GM19395 (cell line): Measurements from ENCODE around the gene CCL4L2.
"Not testable (repeated sequence)": the region's sequence is repeated elsewhere in the genome, so short reads cannot be mapped to it uniquely, and the experiment has no call there.

Experiments
- ATAC-seq: cut with Tn5 transposase; IDR thresholded peaks from one replicate; pipeline ENCODE4 v1.9.1; 2021; ENCODE audit warnings: mild to moderate bottlenecking, moderate library complexity; ENCODE audit not compliant: unreplicated experiment

The CCL4L2 gene

DNA sequence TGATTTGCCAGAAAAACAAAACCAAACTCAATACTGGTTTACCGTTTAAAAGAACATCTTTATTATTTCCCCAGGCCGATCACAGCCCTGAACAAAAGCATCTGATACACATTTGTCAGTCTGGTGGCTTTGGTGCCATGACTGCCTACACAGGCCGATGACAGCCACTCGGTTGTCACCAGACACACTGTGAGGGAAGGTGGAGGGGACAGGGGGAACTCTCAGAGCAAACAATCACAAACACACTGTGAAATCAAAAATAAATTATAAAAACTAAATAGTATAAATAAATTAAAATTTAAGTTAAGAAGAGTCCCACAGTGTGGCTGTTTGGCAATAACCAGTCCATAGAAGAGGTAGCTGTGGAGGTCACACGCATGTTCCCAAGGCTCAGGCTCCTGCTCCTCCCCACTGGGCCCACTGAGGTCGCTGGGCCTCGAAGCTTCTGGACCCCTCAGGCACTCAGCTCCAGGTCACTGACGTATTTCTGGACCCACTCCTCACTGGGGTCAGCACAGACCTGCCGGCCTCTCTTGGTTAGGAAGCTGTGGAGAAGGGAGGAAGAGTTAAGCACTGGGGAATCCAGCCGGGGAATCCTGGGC, 15.9 kb upstream of the CCL4L2 start:
- ATAC-seq, result not testable (repeated sequence)

DNA sequence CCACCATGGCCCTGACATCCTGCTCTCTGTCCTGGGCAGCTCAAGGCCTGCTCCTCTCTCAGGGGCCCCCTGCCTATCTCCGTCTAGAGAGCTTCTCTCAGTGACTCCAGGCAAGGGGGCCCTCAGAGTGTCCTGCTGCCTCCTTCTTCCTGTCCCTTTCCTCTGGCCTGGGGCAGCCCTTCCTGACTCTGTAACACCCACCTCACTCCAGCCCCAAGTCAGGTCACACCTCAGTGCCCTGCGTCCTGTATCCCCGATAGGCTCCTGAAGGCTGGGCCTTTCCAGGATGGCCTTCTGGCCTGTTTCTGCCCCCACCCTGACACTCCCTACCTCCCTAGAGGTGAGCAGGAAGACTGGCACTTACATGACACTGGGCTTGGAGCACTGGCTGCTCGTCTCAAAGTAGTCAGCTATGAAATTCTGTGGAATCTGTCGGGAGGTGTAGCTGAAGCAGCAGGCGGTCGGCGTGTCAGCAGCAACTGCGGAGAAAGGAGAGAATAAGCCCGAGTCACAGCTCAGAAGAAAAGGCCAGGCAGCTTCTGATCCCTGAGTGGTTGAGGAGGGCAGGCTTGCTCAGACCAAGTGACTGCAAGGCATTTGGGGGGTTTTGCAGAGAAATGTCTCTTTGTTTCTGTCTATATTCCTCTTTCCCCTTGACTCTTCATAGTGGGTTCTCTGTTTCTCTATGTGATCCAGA, 15.3 kb upstream of the CCL4L2 start:
- ATAC-seq, result no peak

DNA sequence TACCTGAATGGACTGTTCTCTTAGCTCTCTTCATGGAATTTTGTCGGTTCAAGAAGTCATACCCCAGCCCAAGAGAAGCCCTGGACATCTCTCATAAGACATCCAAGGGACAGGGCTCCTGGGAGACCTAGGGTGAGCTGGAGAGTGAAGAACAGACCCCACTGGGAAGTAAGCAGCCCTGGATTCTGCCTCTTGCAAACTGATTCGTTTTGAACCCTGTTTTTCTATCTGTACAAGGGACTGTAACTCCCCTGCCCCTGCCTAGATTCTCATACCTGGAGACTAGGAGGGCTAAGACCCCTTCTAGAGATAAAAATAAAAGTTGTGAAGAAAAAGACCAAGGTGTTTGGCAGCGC, 14.8 kb upstream of the CCL4L2 start:
- ATAC-seq, result no peak

DNA sequence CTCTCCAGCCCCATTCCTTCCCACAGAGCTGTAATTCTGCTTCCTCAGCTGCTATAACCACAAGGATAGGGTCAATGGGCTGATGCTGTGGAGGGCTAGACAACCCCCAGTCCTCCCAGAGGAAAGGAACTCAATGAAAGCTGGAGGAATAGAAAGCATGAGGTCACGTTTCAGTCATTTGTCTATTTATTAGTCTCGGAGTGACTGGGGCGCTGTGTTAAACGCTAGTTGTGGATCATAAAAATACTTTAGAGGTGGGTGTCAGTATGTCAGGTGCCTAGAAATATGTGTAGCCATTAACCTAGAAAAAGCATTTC, 13.5 kb upstream of the CCL4L2 start:
- peak; percentile 27 for ATAC-seq

DNA sequence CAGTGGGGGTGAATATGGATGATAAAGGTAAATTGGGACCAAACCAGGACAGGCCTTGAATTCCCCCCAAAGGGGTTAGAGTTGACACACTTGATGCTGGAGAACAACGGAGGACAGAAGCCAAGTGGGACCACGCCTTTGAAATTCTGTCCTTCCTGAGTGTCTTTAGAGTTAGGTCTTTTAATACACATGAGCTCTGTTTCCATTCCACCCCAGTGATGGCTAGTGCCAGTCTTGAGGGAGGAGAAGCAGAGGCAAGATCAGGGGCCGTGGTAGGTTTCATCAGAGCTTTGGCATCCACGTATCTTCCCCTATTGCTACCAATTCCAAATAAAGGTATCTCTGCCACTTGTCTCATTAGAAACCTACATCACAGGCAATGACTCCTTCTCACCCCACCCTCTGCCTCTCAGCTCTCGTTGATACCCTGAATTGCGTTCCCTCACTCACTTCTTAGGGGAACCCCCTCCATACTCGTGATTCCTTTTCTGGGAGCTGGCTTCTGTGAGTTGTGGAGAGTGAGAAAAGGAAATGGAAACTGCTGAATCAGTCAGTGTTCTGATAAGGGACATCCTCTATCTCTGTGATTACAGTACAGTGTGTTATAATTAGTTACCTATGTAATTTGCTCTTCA, 11.9 kb upstream of the CCL4L2 start:
- ATAC-seq, result no peak

DNA sequence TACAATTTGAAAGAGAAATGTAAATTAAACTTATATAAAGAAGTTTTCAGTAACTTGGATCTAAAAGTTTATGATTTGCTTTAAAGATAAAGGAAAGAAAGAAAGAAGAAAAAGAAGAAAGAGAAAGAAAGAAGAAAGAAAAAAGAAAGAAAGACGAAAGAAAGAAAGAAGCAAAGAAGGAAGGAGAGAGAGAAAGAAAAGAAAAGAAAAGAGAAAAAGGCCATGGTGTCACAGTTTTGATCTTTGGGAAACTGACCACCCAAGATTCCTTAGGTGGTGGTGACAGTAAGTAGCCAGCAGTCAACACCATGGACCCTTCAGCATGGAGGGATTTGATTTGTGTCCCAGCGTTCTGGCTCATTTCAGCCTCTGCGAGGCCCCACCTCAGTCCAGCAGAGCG, 9.8 kb upstream of the CCL4L2 start:
- ATAC-seq, result not testable (repeated sequence)

DNA sequence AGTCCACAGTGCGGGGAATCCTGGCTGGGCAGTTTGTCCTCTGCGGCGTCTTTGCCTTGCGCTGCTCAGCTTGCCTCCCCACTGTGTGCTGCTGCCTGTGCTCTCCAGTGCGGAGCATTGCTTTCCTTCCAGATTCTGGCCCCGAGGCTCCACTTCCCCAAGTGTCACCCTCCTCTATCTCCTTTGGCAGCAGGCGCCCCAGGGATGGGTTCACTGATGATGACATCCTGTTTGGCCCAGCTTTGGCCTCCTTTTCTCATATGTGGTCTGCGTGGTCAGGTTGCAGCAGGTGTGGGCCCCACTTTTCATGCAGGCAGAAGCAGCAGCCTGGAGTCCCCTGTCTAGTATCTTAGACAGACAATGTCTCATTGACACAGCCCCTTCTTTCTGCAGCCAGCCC, 9.4 kb upstream of the CCL4L2 start:
- not testable (repeated sequence) for ATAC-seq

DNA sequence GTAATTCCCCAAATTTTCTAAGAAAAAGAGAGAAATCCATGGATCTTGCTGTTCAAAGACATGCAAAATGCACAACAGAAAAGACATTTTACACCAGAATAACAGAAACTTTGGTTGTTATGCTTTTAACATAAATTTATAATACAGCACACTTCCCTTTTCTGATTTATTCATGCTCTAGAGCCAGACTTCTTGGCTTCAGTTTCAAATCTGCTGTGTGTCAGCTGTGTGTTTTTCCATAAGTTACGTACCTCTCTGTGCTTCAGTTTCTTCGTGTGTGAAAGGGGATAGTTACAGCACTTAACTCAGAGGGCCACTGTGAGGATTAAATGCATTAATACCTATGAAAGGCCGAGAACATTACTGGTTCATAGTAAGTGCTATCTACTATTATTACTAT, 7.5 kb upstream of the CCL4L2 start:
- ATAC-seq, result no peak

DNA sequence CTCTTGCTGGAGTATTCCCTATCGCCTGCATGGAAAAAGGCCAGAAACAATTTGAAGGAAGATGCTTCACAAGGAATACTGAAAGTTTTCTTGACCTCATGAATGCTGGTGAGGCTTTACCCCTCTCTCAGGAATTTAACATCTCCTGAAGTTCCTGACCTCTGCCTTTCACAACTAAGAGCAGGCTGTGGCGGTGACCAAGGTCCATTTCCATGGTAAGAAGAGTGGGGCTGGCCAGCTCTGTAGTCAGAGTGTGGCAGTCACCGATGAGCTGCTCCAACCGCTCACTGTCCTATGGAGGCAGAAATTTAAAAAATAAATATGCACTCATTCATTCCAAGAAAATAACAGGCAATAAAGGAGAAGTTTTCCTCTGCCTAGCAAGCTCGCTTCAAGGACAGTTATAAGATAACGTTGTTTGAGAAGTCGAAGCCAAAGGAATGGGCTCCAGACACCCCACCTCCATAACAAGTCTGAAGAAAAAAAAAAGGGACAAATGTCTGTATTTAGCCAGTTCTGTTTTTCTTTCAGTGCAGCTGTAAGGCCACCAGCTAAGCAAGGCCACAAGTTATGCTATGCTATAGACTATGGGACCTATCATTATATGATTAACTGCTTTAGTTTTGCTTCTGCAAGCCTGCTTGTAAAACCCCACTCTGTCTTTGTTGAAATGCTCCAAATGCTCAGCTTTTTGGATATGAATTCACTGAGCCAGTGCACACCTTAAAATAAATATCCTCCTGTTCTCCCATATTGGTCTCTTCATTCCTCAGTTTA, 6.0 kb upstream of the CCL4L2 start:
- no peak for ATAC-seq

DNA sequence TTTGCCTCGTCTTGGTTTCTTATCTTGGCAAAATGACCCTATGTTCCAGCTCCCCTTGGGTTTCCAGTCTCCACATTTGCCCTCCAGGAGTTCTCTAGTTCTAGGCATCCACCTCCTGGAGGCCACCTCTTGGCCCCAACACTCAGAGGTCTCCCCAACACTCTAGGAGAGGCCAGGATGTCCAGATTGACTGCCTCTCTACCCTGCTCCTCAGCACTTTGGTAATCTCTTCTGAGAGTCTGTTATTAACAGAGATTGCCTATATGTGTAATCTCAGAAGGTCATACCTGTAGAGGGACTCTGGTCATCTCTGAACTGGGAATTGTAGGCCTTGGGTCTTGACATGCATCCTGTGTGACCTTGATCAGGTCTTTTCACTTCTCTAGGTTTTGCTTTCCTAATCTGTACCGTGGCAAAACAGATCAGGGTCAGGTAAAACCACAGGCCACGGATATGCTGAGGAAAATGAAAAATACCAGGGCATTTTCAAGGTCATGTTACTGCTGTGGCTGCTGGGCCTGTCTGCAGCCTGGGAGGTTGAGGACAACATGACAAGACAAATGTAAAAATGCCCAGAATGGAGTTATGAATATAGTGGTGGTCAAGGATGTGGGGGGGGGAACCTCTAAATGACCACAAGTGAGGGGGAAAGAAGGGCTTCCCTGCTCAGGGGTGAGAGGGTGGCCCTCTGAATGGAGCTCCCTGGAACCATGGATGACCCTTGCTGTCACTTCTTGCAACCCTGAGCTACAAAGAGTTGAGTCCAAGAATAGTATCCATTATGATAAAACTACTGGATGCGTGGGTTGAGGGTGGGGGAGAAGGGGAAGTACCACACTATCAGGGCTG, 5.0 kb upstream of the CCL4L2 start:
- no peak for ATAC-seq

DNA sequence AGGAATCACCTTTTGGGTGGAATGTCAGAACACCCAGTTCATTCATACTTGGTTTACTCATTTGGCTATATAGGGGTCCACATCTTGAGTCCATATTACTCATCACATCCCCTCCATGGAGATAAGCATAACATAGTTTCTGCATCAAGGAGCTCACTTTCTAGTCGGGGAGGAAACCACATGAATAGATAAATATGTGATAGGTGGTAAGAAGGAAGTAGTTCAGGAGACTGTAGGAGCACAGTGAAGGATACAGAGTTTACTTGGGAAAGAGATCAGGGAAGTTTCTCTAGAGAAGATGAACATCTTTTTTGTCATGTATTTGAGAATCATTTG, 4.4 kb upstream of the CCL4L2 start:
- ATAC-seq, result not testable (repeated sequence)

DNA sequence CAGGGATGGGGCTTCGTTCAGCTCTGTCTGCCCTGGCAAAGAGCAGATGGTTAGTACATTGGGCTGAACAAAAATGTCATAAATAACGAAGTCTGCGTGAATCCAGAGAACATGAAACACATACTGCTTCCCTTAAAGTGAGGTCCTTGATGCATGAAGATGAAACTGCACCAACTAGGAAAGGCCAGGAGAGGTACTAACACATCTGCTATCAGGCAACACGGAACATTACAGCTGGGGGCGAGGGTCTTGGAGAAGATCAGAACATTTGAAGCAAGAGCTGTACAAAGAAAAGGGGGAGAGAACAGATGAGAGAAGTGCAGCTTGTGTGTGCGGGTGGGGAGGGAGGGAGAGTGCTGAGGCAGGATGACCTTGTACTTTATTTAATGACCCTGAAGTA, 3.5 kb upstream of the CCL4L2 start:
- ATAC-seq, result not testable (repeated sequence)

DNA sequence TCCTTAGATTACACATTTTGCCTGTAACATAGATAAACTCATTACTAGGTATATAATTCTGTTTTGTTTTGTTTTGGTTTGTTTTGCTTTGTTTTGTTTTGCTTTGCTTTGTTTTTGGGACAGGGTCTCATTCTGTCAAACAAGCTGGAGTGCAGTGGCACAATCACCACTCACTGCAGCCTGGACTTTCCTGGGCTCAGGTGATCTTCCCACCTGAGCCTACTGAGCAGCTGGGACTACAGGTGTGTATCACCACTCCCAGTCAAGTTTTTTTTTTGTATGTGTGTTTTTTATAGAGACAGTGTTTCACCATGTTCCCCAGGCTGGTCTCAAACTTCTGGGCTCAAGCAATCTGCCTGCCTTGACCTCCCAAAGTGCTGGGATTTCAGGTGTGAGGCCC, 1.3 kb upstream of the CCL4L2 start:
- no peak for ATAC-seq

DNA sequence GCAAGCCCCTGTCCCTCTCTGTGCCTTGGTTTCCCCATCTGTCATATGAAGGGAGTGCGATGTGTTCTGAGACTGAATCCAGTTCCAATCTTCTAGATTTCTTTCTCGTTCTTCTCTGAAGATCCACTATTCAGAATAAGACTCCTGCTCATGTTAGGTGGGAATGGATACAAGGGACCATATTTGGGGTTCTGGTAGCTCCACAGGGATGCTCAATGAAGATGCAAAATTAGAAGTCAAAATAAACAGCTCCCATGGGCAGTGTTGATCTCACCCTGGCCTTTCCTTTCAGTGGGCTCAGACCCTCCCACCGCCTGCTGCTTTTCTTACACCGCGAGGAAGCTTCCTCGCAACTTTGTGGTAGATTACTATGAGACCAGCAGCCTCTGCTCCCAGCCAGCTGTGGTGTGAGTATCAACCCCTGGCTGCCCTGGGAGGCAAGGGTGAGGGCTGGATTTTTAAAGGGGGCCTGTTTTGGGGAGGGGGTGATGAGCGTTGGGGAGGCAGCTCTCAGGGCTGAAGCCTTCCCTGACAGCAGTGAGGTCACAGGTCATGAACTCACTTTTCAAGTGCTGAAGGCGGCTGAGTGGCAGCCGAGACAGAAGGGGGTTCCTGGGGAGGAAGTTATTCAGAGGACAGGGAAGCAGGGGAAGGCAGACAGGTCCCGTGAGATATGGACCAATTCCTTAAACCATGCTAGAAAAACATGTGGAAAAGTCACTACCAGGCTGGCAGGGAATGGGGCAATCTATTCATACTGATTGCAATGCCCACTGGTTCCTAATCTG, 815 bp downstream of the CCL4L2 start:
- ATAC-seq, result not testable (repeated sequence)

DNA sequence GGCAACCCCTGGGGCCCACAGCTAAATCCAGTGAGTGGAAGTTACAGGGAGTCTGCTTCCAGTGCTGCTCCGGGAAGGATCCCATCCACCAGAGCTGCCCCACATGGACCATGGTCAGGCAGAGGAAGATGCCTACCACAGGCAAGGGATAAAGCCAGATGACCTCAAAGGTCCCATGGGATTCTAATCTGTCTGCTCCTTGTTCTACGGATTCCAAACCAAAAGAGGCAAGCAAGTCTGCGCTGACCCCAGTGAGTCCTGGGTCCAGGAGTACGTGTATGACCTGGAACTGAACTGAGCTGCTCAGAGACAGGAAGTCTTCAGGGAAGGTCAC, 1.4 kb downstream of the CCL4L2 start:
- ATAC-seq, result no peak

DNA sequence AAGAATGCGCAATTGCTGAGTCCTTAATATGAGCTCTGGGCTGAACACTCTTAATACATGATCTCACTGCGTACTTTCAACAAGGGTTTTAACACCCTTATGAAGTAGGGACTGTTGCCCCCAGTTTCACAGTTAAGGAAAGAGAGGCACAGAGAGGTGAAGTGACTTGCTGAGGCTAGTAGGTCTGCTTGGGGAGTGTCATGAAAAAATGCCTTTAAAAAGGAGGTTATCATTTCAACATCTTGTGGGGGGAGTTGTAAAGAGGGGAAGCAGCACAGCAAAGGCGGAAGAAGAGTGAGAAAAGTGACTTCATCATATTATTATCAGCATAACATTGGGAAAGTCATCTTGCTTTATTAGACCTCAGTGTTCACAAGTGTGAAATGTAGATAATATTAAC, 2.1 kb downstream of the CCL4L2 start:
- ATAC-seq, result no peak

DNA sequence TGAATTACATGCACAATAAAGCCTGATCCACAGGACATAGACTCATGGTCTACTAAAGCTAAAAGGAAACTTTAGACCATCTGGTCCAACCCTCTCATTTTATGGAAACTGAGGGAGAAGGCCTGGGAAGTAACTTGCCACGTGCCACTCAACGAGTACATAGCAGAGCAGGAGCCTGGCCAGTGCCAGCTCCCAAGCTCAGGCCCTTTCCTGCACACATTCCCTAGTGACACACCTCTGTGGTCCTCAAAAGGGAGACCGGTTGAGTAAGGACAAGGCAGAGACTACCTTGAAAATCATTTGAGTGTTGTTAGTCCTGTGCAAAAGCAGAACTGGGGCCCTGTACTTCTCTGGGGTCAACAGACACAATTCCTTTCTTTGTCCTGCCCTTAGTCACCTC, 2.8 kb downstream of the CCL4L2 start:
- no peak for ATAC-seq

DNA sequence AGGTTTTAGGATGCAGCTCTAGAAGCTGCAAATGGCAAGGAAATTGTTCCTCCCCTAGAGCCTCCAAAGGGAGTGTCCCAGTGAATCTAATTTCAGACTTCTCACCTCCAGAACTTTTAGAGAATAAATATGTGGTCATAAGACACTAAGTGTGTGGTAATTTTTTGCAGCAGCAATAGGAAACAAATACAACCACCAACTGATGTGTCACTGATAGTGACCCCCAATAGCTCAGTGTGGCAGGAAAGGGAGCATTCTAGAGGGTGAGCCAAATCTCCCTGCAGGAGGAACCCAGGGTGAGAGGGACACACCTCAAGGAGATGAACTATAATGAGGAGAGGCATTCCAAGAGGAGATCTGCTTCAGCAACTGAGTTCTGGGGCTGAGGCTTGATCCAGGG, 4.1 kb downstream of the CCL4L2 start:
- ATAC-seq, result no peak

DNA sequence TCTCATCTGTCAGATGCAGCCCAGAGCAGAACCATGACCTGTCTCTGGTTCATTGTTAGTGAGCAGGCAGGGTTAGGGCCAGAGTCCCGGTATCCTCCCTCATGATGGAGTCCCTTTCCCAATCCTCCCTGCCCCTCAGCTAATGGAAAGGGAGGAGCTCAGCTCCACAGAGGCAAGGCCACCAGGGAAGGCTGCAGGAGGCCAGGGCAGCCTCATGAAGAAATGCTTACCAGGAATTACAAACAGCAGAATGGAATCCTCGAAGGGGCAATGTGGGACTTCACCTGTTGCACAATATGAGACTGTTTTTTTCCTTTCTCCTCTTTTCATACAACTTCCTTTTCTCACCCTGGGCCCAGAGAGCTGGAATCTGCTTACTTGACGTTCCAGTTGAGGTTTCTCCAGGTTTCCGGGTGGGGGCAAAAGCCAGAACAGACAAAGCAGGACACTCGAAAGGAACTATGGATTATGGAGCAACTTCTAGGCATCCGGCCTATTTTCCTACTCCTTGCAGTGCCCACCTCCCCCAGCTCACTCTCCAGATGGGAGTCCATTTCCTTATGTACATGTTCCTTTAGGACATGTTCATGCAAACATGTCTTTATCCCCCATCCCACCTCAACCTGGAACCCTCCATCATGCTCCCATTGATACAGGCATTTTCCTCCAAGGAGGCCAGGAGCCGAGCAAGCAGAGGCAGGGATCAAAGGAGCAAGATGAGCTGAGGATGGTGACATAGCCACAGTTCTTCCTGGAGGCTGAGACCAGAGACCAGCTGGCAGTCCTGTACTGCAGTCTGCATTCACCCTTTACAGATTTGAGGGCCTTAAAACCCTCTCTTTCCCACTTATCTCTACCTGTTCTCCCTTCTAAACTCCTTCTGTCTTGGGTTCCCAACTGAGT, 4.8 kb downstream of the CCL4L2 start:
- ATAC-seq, result not testable (repeated sequence)
